HCT116 (cell line): ENCODE data around the gene BPIFB6. TPM values are rescaled to one million over a fixed set of nuclear protein-coding genes. Genes with fewer than 3 reads are reported as not detected.

Experiments used
- ATAC-seq: fragments of 200-7000 bp; cut with Tn5 transposase; 2 replicates; pipeline ENCODE4 v1.9.1; 2020; ENCODE audit warnings: mild to moderate bottlenecking, moderate library complexity
- BruUV-seq: library from RNA; stranded (reverse); fragments of 400-500 nt; replicated peaks from 2 replicates; lab custom pipeline; 2021; lab: Mats Ljungman, UMichigan
- CTCF ChIA-PET: fragments of 300-600 bp; sonication (Branson Sonifier 250); formaldehyde crosslinking; loops from one replicate; lab custom pipeline; 2021; ENCODE audit warnings: antibody characterized with exemption; lab: Charles Lee
- POLR2A ChIA-PET: fragments of 300-600, 350-600 bp; sonication (Branson Sonifier 250); formaldehyde crosslinking; loops from one replicate; lab custom pipeline; 2021; ENCODE audit warnings: antibody characterized with exemption; lab: Charles Lee
- RAD21 ChIA-PET, 2 experiments: fragments of 300-600 bp; sonication (Branson Sonifier 250); formaldehyde crosslinking; loops; one replicate each; lab custom pipeline; 2023; ENCODE audit warnings: low total read pairs in 2 of 2; ENCODE audit not compliant: uncharacterized antibody in 2 of 2, unreplicated experiment in 2 of 2, low non-redundant PET in 1 of 2; lab: Charles Lee
- DNase-seq: peaks from one replicate; pipeline ENCODE4 v3.0.0-alpha.2; 2010; ENCODE audit warnings: low read depth, low spot score
- H2AFZ ChIP-seq: fragments of 200-600 bp; shearing (Covaris generic), sonication (generic); 2 replicates; pipeline ENCODE4 v1.6.1; 2017; ENCODE audit warnings: low read depth, mixed run types, mixed read lengths, antibody characterized with exemption, low read length; ENCODE audit not compliant: poor library complexity, severe bottlenecking
- H3K27ac ChIP-seq: 2 replicates; pipeline ENCODE4 v1.5.1; 2012; ENCODE audit warnings: low read depth, low read length
- H3K27me3 ChIP-seq: fragments of 200-600 bp; sonication (generic); 2 replicates; pipeline ENCODE4 v1.6.1; 2016; ENCODE audit warnings: mixed run types, low read length, mixed read lengths; ENCODE audit not compliant: insufficient read depth
- H3K36me3 ChIP-seq, 2 experiments: fragments of 200-500 bp in 1 of 2; fragments of 200-600 bp in 1 of 2; sonication (Bioruptor generic) in 1 of 2; sonication (generic) in 1 of 2; 2 replicates each; pipeline versions ENCODE4 v1.5.1 to v1.6.1; 2014 to 2016; ENCODE audit warnings: low read length in 2 of 2, inconsistent platforms in 1 of 2, mixed read lengths in 1 of 2, mixed run types in 1 of 2; ENCODE audit not compliant: insufficient read depth in 2 of 2, control insufficient read depth in 1 of 2
- H3K4me1 ChIP-seq, 2 experiments: fragments of 200-600 bp in 1 of 2; sonication (generic) in 1 of 2; 2 replicates each; pipeline versions ENCODE4 v1.5.1 to v1.6.1; 2012 to 2017; ENCODE audit warnings: low read length in 2 of 2, inconsistent platforms in 1 of 2, mild to moderate bottlenecking in 1 of 2, mixed read lengths in 1 of 2, mixed run types in 1 of 2, moderate library complexity in 1 of 2; ENCODE audit not compliant: insufficient read depth in 2 of 2, control insufficient read depth in 1 of 2
- H3K4me2 ChIP-seq: fragments of 200-600 bp; sonication (generic); 2 replicates; pipeline ENCODE4 v1.6.1; 2017; ENCODE audit warnings: mixed run types, low read length, mixed read lengths
- H3K4me3 ChIP-seq, 2 experiments: fragments of 200-600 bp in 1 of 2; sonication (generic) in 1 of 2; replicated peaks in 1 of 2; 2 replicates each; pipeline ENCODE4 v1.5.1; 2011 to 2016; ENCODE audit warnings: low read length in 2 of 2, control low read depth in 1 of 2, low read depth in 1 of 2, mild to moderate bottlenecking in 1 of 2, mixed read lengths in 1 of 2, mixed run types in 1 of 2
- H3K79me2 ChIP-seq: fragments of 200-600 bp; sonication (generic); 2 replicates; pipeline ENCODE4 v1.6.1; 2017; ENCODE audit warnings: mild to moderate bottlenecking, mixed run types, low read length, moderate library complexity, mixed read lengths; ENCODE audit not compliant: insufficient read depth
- H3K9ac ChIP-seq: fragments of 200-600 bp; sonication (generic); 2 replicates; pipeline ENCODE4 v1.6.1; 2016; ENCODE audit warnings: low read length, mixed read lengths
- H3K9me2 ChIP-seq: fragments of 200-600 bp; sonication (generic), shearing (Covaris generic); 2 replicates; pipeline ENCODE4 v1.6.1; 2017; ENCODE audit warnings: mixed run types, mild to moderate bottlenecking, moderate library complexity; ENCODE audit not compliant: insufficient read depth
- H3K9me3 ChIP-seq, 2 experiments: fragments of 200-500 bp in 1 of 2; fragments of 200-600 bp in 1 of 2; sonication (Bioruptor generic) in 1 of 2; sonication (generic) in 1 of 2; 2 replicates each; pipeline ENCODE4 v1.6.1; 2014 to 2017; ENCODE audit warnings: low read length in 2 of 2, mixed read lengths in 2 of 2, inconsistent platforms in 1 of 2, low read depth in 1 of 2, mild to moderate bottlenecking in 1 of 2, mixed run types in 1 of 2, moderate library complexity in 1 of 2; ENCODE audit not compliant: control insufficient read depth in 1 of 2, insufficient read depth in 1 of 2
- H4K20me1 ChIP-seq: fragments of 200-600 bp; sonication (generic), shearing (Covaris generic); 2 replicates; pipeline ENCODE4 v1.6.1; 2017; ENCODE audit warnings: mixed run types, mild to moderate bottlenecking, moderate library complexity; ENCODE audit not compliant: insufficient read depth
- ATF3 ChIP-seq: IDR thresholded peaks from 2 replicates; pipeline ENCODE4 v1.6.1; 2012
- CEBPB ChIP-seq: IDR thresholded peaks from 2 replicates; pipeline ENCODE4 v1.6.1; 2012; ENCODE audit warnings: low read depth
- EZH2 ChIP-seq: fragments of 200-600 bp; sonication (generic); IDR thresholded peaks from 2 replicates; pipeline ENCODE4 v1.6.1; 2017; ENCODE audit warnings: antibody characterized with exemption, mixed run types
- EZH2phosphoT487 ChIP-seq: fragments of 200-600 bp; IDR thresholded peaks from 2 replicates; pipeline ENCODE4 v1.6.1; 2018; ENCODE audit warnings: antibody characterized with exemption, borderline replicate concordance
- FOSL1 ChIP-seq: IDR thresholded peaks from 2 replicates; pipeline ENCODE4 v1.6.1; 2012; ENCODE audit warnings: low read depth
- POLR2A ChIP-seq: IDR thresholded peaks from 2 replicates; pipeline ENCODE4 v1.7.0; 2011; ENCODE audit warnings: borderline replicate concordance; ENCODE audit not compliant: insufficient read depth, insufficient read length; ENCODE audit errors: extremely low read depth
- POLR2AphosphoS5 ChIP-seq: IDR thresholded peaks from 2 replicates; pipeline ENCODE4 v1.6.1; 2011; ENCODE audit warnings: mild to moderate bottlenecking, low read depth, low read length, moderate library complexity
- SIN3A ChIP-seq: IDR thresholded peaks from 2 replicates; pipeline ENCODE4 v1.6.1; 2012; ENCODE audit warnings: low read depth
- SP1 ChIP-seq: IDR thresholded peaks from 2 replicates; pipeline ENCODE4 v1.6.1; 2012; ENCODE audit warnings: low read depth
- YY1 ChIP-seq: IDR thresholded peaks from 2 replicates; pipeline ENCODE4 v1.6.1; 2011; ENCODE audit warnings: low read length, low read depth, moderate library complexity, mild to moderate bottlenecking; ENCODE audit not compliant: insufficient replicate concordance; ENCODE audit errors: extremely low read depth
- ZBTB33 ChIP-seq: IDR thresholded peaks from 2 replicates; pipeline ENCODE4 v1.6.1; 2011; ENCODE audit warnings: mild to moderate bottlenecking, low read length, moderate library complexity; ENCODE audit not compliant: insufficient replicate concordance; ENCODE audit errors: extremely low read depth
- intact Hi-C: fragments of 100-400 bp; cut with micrococcal nuclease; formaldehyde crosslinking; loops from 2 replicates; pipeline ENCODE4 v1.10.0; 2022
- total RNA-seq: library from RNA; stranded (reverse); gene quantifications from one replicate; pipeline ENCODE4 v1.2.1, GENCODE V29; 2021; ENCODE audit not compliant: unreplicated experiment

Gene BPIFB6
- total RNA-seq, 1 experiment from 2014 or later: not detected

- no peaks in the 10 kb centered on the region for H3K4me1 ChIP-seq
- RAD21 ChIA-PET: no interaction called here
- H3K36me3 ChIP-seq: no peaks in the 10 kb centered on the region
- H3K9me3 ChIP-seq: no peaks in the 10 kb centered on the region
- H3K4me2 ChIP-seq: no peak overlapping the region
- H3K79me2 ChIP-seq: no peaks in the 10 kb centered on the region
- no peak overlapping the region for H3K27ac ChIP-seq
- POLR2A ChIA-PET: no interaction called here
- no peak for DNase-seq
- no peak for ATAC-seq
- intact Hi-C loops: no loop called here
- no peak overlapping the region for H3K4me3 ChIP-seq
- no TSS peak for BruUV-seq
- CTCF ChIA-PET: no interaction called here
- H3K27me3 ChIP-seq: peaks cover 28% of the 10 kb centered on the region; the same call in 1 of the 2 replicates
- no peaks in the 10 kb centered on the region for H3K9me2 ChIP-seq
- TF ChIP-seq EZH2phosphoT487: no peak
- no peak for TF ChIP-seq YY1
- no peak for TF ChIP-seq POLR2A
- TF ChIP-seq POLR2AphosphoS5: no peak
- no peak for TF ChIP-seq CEBPB
- no peak for TF ChIP-seq SIN3A
- no peak for TF ChIP-seq ATF3
- TF ChIP-seq ZBTB33: no peak
- no peak for TF ChIP-seq EZH2
- no peak for TF ChIP-seq SP1
- TF ChIP-seq FOSL1: no peak
- TF ChIP-seq, all 23 proteins: peak for 0
- Histone ChIP-seq H2AFZ (no peak overlapping the region), H4K20me1 (no peaks in the 10 kb centered on the region), H3K9ac (no peak overlapping the region)
Measured at GRCh38 chr20:33033381-33033780, 1.9 kb downstream of the BPIFB6 start.
